Right ventricle myocardium inferior (tissue), 1 donor: ENCODE data around the gene HS6ST1. TPM values are rescaled to one million over a fixed set of nuclear protein-coding genes. Genes with fewer than 3 reads are reported as not detected.

Experiments
- ATAC-seq: fragments of 200-7000 bp; cut with Tn5 transposase; one replicate; pipeline ENCODE4 v1.9.1; 2020; ENCODE audit warnings: mild to moderate bottlenecking, moderate library complexity
- DNase-seq: peaks from one replicate; pipeline ENCODE4 v3.0.0; 2021; ENCODE audit errors: missing footprints
- intact Hi-C: fragments of 100-400 bp; cut with DNase I; formaldehyde crosslinking; loops from one replicate; pipeline ENCODE4 v1.11.0; 2022
- long read RNA-seq: library from polyadenylated mRNA; unstranded; transcript quantifications from one replicate; pipeline ENCODE4 v2.0.0, GENCODE V29; 2021
- total RNA-seq: library from RNA; stranded (reverse); fragmentation: NEBNext Ultra II Directional; extraction: Animal tissue kit (Norgen Biotek cat#: 25700); gene quantifications from one replicate; pipeline ENCODE4 v1.2.1, GENCODE V29; 2021
- donor health status: DM: no; HTN: yes; CAD: no; lungs with severe emphysema.

The HS6ST1 gene, protein sequence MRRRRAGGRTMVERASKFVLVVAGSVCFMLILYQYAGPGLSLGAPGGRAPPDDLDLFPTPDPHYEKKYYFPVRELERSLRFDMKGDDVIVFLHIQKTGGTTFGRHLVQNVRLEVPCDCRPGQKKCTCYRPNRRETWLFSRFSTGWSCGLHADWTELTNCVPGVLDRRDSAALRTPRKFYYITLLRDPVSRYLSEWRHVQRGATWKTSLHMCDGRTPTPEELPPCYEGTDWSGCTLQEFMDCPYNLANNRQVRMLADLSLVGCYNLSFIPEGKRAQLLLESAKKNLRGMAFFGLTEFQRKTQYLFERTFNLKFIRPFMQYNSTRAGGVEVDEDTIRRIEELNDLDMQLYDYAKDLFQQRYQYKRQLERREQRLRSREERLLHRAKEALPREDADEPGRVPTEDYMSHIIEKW
- 34.9 TPM for total RNA-seq
- long read RNA-seq, transcript HS6ST1-201 (2 exons, 3,932 nt) = major isoform, 18 of 58 reads
- long read RNA-seq, partial matches to known transcripts = 0 of 58 reads
- long read RNA-seq, other reads (novel, unspliced or antisense) = 40 of 58 reads

DNA sequence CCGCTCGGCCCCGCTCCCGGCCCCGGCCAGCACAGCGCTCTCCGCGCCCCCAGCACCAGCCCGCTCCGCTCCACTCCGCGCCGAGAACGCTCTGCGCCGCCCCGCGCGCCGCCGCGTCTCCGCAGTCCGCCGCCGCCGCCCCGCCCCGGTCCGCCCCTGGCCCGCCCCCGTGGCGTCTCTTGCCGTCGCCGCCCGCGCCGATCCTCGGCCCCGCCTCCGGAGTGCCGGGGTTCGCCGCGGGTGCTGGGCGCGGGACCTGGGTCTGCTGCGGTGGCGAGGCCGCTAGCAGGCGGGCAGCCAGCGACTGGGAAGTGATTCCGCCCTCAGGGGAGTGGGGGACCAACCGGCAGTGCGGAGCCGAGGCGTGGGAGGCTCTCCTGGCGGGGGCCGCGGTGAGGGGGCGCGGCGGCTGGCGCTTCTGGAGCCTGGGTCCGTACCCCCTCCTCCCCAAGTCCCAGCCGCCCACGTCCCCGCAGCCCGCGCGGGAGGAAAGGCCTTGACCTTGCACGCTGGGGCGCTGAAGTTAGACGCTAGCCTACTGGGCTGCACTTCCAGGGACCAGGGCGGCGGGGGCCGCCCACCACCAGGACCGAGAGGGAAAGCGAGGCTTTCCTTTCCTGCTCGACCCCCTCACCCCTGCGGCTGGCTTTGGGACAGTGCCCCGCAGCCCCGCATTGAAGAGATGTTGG lies at the start of gene HS6ST1:
TSS of gene HS6ST1 (minus strand) at position 93 of the 689 bp plus-strand sequence. CDS start 305 bp downstream, outside the sequence.
- DNase-seq (peak; percentile 93), ATAC-seq (peak; percentile 85)
- intact Hi-C loops = no loop called here

DNA sequence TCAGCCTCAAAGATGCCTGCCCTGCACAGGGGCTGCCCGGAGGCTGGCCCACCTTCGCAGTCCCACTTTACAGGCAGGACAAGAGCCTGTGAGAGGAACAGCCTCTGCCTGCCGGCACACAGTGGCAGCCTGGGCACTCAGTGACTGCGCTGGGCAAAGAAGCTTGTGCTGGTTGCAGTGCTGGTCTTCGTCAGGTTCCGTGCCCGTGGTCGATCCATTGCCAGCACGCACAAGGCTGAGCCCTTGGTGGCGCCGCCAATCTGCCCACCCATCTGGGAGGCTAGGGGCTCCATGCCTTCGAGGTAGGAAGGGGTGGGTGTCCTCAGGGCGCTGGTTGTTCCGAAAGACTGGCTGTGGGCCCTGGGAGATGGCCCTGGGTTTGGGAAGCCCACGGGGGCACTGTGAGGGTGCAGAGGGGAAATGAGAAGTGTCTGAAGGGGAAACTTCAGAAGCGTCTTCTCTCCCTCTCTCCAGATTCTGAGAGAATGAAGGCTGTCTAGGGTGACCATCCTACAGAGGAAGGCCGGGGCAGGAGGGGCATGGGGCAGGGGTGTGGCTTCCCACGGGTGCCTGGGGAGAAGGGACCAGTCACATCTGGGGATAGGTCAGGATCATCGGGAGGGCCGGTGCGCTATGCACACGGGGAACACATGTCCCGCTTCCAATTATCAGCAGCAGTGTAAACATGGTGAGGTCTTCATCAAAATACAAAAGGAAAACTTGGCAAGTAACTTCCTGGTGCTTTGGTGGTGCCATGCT lies 49.1 kb upstream of the HS6ST1 start:
- intact Hi-C loops = no loop called here
- DNase-seq (no peak), ATAC-seq (no peak)

DNA sequence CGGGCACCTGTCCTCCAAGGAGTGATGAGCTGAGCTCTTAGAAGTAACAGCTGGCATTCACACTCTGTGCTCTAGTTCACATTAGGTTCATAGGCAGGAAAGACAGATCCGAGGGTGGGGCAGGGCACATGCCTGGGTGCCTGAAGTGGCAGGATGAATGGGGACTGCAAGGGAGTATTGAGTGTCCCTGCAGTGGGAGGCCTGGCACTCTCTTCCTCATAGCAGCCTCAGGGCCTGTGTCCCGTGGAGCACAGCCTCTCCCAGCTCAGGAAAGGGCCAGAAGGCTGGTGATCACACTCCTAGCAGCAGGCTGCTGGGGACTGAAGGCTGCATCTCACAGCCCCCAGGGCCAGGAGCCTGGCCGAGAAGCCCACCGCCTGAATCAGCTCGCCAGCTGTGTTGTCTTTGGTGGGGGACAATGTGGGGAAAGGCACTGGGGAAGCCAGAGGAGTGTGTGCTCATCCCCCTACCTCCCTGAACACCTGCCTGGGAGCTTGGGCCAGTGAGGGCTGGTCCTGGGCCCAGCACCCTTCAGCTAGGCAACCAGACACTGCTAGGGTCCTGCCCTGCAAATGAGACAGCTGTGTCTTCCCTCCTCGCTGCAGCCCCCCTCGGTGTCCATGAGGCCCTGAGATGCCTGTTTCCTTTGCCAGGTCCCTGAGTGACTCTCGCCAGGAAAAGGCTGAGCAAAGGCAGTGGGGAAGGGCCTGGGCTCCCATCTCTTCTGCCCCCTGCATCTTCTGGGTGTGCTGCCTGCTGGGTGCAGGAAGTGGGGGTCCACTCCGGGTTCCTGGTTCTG lies 48.2 kb upstream of the HS6ST1 start:
- intact Hi-C loops = no loop called here
- ATAC-seq (no peak), DNase-seq (no peak)

DNA sequence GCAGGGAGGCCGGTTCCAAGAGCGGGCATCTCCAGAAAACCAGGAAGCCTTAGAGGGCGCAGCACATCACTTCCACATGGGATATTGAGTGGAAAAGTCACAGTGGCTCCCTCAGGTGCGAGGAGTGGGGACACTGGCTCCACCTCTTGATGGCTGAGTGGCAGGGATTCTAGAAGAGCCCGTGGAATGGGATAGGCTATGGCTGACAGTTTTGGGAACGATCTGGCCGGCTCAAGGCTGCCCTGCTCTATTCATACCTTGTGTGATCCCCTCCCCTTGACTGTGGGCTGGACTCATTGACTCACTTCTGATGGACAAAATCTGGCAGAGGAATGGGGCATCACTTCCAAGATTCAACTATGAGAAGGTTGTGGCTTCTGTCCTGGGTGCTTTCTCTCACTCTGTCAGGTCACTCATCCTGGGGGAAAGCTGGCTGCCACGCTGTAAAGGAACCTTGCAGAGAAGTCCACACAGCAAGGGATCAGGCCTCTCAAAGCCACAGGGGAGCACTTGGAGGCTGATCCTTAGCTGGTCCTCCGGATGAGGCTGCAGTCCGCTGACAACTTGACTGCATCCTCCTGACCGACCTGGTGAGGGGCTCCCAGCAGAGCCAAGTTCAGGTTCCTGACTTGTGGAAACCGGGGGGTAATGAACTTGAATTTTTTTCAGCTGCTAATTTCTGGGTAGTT lies 46.7 kb upstream of the HS6ST1 start:
- no peak for ATAC-seq
- intact Hi-C loops = no loop called here
- DNase-seq = no peak

DNA sequence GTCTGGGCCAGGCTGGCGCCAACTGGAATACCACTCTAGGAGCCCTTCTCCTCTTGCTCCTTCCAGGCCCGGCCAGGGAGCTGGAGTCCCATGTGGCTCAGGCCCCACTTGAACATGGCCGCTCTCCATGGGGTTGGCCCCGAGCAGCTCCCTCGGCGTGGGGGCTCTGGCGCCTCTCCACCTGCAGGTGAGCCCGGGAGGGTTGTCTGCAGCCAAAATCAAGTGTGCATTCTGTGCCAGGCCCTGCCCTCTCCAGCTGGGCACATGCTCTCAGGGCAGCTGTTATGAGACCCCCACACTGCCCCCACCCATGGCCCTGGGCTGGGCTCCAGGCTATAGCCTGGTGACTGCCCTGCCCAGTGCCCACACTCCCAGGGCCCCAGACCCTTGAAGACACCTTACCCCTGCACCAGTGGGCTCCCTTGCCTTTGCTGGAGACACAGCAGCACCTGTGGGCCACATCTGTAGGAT lies 45.8 kb upstream of the HS6ST1 start:
- ATAC-seq (no peak), DNase-seq (no peak)
- intact Hi-C loops = no loop called here

DNA sequence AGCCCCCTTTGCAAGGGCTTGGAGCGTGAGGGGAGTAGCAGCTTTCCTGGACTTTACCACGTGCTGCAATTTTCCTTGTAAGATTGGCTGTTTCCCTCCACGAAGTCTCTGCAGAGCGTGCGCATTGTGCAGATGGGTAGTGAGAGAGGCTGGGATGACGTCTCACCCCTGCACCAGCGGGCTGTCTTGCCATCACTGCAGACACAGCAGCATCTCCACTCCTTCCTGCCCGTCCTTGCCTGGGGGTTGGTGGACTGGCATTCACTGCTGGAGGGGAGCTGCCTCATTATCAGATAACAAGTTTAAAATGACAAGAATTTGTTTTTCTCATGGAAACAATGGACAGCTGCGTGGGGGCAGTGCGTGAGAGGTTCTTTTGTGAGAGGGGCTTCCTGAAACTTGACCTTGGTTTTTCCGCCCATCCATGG lies 45.3 kb upstream of the HS6ST1 start:
- intact Hi-C loops = no loop called here
- DNase-seq = no peak
- no peak for ATAC-seq

DNA sequence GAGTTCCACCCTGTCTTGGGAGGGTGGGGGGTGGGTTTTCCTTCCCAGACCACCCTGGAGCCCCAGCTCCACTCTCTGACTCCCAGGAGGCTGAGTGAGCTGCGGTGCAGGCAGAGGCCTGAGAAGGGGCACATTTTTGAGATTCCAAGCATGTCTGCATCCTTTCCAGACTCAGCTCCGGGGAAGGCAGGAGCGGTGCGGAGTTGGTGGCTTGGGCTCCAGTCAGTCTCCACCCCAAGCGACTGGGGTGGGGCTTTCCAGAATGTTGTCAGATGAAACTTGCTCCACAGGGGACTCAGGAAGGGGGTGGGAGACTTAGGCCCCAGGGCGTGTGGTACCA lies 44.2 kb upstream of the HS6ST1 start:
- ATAC-seq = no peak
- intact Hi-C loops = no loop called here
- no peak for DNase-seq

DNA sequence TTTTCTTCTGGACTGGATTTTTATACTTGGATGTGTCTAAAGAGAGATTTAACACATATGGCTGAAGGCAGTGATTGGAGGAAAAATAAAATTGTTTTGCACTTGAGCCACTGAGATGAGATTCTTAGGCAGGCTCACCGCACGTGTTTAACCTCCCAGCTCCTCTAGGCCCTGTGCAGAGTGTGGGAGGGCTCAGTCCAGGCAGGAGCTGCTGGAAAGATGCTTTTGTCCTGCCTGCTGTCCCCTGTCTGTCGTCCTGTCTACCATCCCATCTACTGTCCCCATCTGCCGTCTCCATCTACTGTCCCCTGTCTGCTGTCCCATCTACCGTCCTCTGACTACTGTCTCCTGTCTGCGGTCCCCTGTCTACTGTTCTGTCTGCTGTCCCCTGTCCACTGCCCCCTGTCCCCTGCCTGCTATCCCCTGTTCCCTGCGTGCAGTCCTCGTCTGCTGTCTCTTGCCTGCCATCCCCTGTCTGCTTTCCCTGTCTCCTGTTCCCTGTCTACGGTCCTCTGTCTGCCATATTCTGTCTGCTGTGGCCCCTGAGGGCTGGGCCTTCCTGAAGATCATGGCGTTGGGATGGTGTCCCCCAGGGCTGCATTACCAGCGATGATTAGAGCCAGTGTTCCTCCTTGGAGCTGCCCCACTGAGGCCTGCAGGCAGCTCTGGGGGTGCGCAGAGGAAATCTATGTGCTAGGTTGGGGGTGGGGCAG lies 43.7 kb upstream of the HS6ST1 start:
- DNase-seq = no peak
- ATAC-seq = no peak
- intact Hi-C loops = no loop called here

DNA sequence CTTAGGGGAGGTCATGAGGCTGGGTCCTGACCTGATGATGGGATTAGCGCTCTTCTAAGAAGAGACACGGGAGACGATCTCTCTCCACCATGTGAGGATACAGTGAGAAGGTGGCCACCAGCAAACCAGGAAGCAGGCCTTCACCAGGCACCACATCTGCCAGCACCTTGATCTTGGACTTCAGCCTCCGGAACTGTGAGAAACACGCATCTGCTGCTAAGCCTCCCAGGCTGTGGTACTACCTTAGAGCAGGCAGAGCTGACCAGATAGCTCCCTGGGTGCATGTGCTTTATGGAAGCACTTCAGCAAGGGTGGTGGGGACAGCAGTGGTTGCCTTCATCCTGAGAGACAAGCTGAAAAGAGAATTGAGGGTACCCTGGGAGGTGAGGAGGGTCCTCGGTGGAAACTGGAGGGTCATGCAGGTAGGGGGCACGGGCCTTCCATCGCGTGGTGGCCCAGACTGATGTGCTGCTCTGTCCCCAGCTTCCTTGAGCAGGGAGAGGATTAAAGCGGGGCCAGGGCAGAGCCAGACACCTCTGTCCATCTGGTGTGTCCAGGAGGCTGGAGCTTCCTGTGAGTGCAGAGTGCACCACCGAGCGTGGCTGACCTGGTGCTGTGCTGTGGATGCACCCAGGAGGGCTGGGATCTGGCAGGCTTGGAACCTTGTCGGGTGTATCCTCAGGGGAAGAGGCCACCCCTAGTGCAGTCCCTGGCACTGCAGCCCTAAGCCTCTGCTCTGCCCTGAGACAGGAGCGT lies 42.9 kb upstream of the HS6ST1 start:
- DNase-seq (no peak), ATAC-seq (no peak)
- intact Hi-C loops = no loop called here

DNA sequence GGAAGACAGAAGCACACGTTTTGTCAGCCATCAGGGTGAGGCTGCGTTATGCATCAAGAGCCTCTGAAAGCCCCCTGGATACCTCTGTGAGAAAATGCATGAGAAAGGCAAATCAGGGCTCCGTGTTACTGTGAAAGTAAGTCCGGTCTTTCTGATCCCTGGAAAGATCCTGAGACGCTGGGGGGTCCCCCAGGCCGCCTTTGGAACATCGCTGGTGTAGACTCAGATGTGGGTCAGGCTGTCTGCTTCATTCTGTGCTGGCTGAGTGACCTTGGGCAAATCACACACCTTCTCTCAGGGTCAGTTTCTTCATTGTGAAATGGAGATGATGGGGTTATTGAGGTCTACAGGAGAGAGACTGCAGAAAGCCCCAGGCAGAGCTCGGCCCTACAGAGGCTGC lies 42.0 kb upstream of the HS6ST1 start:
- intact Hi-C loops = no loop called here
- ATAC-seq (no peak), DNase-seq (no peak)

DNA sequence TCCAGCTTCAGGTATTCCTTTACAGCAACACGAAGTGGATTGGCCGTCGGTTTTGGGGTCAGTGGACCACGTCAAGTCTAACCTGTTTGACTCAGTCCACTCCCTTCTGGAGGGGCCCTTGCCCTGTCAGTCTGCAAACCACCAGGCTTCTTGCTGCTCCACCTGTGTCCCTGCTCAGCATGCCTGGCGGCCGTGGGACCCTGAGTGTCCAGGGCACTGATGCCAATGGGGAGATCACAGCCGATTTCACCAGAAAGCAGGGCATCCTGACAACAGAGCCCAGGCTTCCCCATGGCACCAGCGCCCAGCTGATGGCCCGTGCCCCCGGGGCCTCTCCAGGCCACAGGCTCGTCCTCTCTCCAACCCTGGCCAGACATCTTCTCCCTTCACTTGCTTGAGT lies 41.2 kb upstream of the HS6ST1 start:
- intact Hi-C loops = no loop called here
- DNase-seq (no peak), ATAC-seq (no peak)

DNA sequence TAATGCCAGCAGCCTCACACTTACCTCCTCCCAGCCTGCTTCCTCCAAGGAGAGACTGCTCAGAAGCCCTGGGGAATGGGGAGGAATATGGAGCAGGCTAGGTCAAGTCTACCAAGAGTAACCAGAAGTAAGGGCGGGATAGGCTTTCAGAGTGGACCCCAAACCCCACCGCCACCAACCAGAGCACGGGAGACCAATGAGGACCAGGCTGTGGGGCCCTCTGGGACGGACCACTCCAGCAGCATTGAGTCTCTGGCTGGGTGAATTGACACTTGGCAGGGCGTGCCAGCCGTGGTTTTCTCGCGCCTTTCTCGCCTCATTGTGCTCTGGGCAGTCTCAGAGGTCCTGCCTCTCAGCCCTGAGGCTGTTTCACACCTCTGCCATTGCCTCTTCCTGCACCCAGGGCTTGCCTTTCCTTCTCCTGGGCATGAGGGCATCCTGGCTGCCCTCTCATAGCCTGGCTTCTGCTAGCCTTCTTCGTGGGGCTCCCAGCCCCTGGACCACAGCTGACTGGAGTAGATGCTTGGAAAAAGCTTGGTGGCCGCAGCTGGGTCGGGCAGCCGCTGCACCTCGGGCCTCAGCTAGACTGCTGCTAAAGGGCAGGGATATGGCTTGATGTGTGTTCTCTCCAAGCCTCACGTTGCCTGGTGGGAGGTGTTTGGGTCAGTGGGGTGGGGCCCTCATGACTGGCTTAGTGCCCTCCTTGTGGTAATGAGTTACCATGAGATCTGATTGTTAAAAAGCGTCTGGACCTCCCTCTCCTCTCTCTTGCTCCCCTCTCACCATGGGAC lies 40.5 kb upstream of the HS6ST1 start:
- intact Hi-C loops = no loop called here
- ATAC-seq (no peak), DNase-seq (no peak)

DNA sequence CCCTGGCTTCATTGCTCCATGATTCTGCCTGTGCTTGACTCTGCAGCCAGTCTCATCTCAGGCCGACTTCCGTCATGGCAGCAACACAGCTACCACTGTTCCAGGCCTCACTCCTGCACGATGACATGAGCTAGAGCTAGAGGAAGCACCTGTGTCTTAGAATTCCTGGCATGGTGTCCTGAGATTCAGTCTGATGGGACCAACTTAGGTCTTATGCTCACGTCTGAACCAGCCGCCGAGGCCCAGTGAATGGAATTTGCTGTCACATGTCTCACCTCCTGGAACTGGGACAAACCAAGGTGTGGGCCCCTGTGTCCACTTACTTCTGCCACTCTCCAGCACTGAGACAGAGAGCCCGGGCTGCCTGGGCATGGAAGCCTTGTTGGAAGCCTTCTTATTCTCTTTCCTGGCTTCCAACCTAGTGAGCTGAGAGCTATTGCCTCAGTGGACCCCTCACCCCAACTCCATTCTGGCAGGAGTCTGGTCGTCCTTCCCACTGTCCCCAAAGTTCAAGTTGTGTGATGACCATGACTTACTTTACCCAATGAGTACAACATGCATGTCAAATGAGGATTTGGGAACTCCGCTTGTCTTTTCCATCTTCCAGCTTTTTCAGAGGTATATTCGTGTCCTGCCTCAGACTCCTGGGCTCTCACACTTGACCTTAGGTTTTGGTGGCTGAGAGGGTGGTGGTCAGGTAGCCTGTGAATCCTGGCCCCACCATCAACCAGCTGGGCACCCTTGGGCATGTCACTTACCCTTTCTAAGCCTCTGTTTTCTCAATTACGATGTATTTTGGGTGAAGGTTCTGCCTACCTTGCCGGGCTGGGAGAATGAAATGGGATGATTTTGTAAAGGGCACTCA lies 39.1 kb upstream of the HS6ST1 start:
- DNase-seq (no peak), ATAC-seq (no peak)
- intact Hi-C loops = no loop called here

DNA sequence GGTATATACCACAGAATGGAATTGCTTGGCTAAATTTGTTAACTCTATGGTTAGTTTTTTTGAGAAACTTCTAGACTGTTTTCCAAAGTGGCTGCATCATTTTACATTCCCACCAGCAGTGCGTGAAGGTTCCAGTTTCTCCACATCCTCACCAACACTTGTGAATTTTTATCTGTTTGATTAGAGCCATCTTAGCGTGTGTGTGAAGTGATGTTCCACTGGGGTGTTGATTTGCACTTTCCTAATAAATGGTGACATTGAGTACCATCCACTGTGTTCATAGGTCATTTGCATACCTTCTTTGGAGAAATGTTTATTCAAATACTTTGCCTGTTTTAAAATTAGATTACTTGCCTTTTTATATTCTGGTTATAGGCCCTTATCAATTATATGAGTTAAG lies 37.5 kb upstream of the HS6ST1 start:
- ATAC-seq (peak; percentile 55), DNase-seq (no peak)
- intact Hi-C loops = no loop called here
